ENCODE measurements around the gene CCDC80.
A peak's percentile ranks its signal among the peaks of the same experiment; 100 is the strongest.

Gene CCDC80

GRCh38 chr3:112638327-112639020 is 2.5 kb downstream of the CCDC80 start:
- TF ChIP-seq CTCF (IDR thresholded peaks at IDR 0.05; ENCODE audit: low read depth, low read length, missing control alignments): no peak
- in situ Hi-C loops (cut with HindIII; ENCODE audit: low sequenced_read_pairs): loop anchor here (25.0 kb wide), 2 partner anchors 174 to 349 kb away; partner anchors contain the start of genes CD200R1 and GTPBP8
- no peak for DNase-seq (ENCODE audit: low read depth)
- peak overlapping the region; percentile 66 for H3K4me3 ChIP-seq (ENCODE audit: low read depth, low read length)

GRCh38 chr3:112637700-112638099 is 3.2 kb downstream of the CCDC80 start:
- DNase-seq (ENCODE audit: low read depth): no peak
- H3K4me3 ChIP-seq (ENCODE audit: low read depth, low read length): peak overlapping the region; percentile 66
- TF ChIP-seq CTCF (IDR thresholded peaks at IDR 0.05; ENCODE audit: low read depth, low read length, missing control alignments): no peak
- in situ Hi-C loops (cut with HindIII; ENCODE audit: low sequenced_read_pairs): loop anchor here (25.0 kb wide), 2 partner anchors 175 to 350 kb away; partner anchors contain the start of genes CD200R1 and GTPBP8

- in situ Hi-C loops (cut with HindIII; ENCODE audit: low sequenced_read_pairs): loop anchor here (25.0 kb wide), 2 partner anchors 177 to 352 kb away; partner anchors contain the start of genes CD200R1 and GTPBP8
- peak overlapping the region; percentile 66 for H3K4me3 ChIP-seq (ENCODE audit: low read depth, low read length)
- TF ChIP-seq CTCF (IDR thresholded peaks at IDR 0.05; ENCODE audit: low read depth, low read length, missing control alignments): no peak
- DNase-seq (ENCODE audit: low read depth): peak; percentile 70
Observed at GRCh38 chr3:112635674-112636073, 5.3 kb downstream of the CCDC80 start.

- no peak for DNase-seq (ENCODE audit: low read depth)
- peak overlapping the region; percentile 66 for H3K4me3 ChIP-seq (ENCODE audit: low read depth, low read length)
- TF ChIP-seq CTCF (IDR thresholded peaks at IDR 0.05; ENCODE audit: low read depth, low read length, missing control alignments): no peak
- in situ Hi-C loops (cut with HindIII; ENCODE audit: low sequenced_read_pairs): loop anchor here (25.0 kb wide), 2 partner anchors 177 to 352 kb away; partner anchors contain the start of genes CD200R1 and GTPBP8
Observed at GRCh38 chr3:112634786-112635541, 6.0 kb downstream of the CCDC80 start.

- in situ Hi-C loops (cut with HindIII; ENCODE audit: low sequenced_read_pairs): loop anchor here (25.0 kb wide), 2 partner anchors 179 to 354 kb away; partner anchors contain the start of genes CD200R1 and GTPBP8
- no peak for TF ChIP-seq CTCF (IDR thresholded peaks at IDR 0.05; ENCODE audit: low read depth, low read length, missing control alignments)
- peak overlapping the region; percentile 28 for H3K4me3 ChIP-seq (ENCODE audit: low read depth, low read length)
- DNase-seq (ENCODE audit: low read depth): no peak
Observed at GRCh38 chr3:112633757-112634156, 7.2 kb downstream of the CCDC80 start.

GRCh38 chr3:112633191-112633590 is 7.8 kb downstream of the CCDC80 start:
- peak overlapping the region; percentile 28 for H3K4me3 ChIP-seq (ENCODE audit: low read depth, low read length)
- in situ Hi-C loops (cut with HindIII; ENCODE audit: low sequenced_read_pairs): loop anchor here (25.0 kb wide), 2 partner anchors 179 to 354 kb away; partner anchors contain the start of genes CD200R1 and GTPBP8
- TF ChIP-seq CTCF (IDR thresholded peaks at IDR 0.05; ENCODE audit: low read depth, low read length, missing control alignments): no peak

More at GRCh38 chr3:112633191-112633590, 7.8 kb downstream of the CCDC80 start:
- DNase-seq (ENCODE audit: low read depth): no peak
